Keratinocyte (primary cell): ENCODE data around the gene ATP11B. TPM values are rescaled to one million over a fixed set of nuclear protein-coding genes. Genes with fewer than 3 reads are reported as not detected.

ENCODE experiments used
- DNase-seq: peaks from one replicate; pipeline ENCODE4 v3.0.0-alpha.2; 2011; ENCODE audit warnings: low read depth, missing footprints, low spot score
- FAIRE-seq: peaks from 2 replicates; lab custom pipeline; 2011; peaks lifted over from hg19 to GRCh38; lab: Jason Lieb, UNC
- H2AFZ ChIP-seq: 2 replicates; pipeline ENCODE4 v1.6.0; 2012; ENCODE audit warnings: low read length, control low read depth, inconsistent platforms; ENCODE audit not compliant: control insufficient read depth
- H3K27ac ChIP-seq: 2 replicates; pipeline ENCODE4 v1.5.1; 2011; ENCODE audit warnings: low read length; ENCODE audit not compliant: control insufficient read depth, insufficient read depth
- H3K27me3 ChIP-seq: 3 replicates; pipeline ENCODE4 v1.6.0; 2011; ENCODE audit warnings: low read length; ENCODE audit not compliant: control insufficient read depth, insufficient read depth; ENCODE audit errors: extremely low read depth
- H3K36me3 ChIP-seq, 2 experiments: 2 replicates in 1 of 2; 3 replicates in 1 of 2; pipeline ENCODE4 v1.5.1; 2011; ENCODE audit warnings: low read length in 2 of 2, mild to moderate bottlenecking in 1 of 2; ENCODE audit not compliant: control insufficient read depth in 2 of 2, insufficient read depth in 2 of 2; ENCODE audit errors: extremely low read depth in 1 of 2
- H3K4me1 ChIP-seq: 3 replicates; pipeline ENCODE4 v1.5.1; 2011; ENCODE audit warnings: low read length; ENCODE audit not compliant: control insufficient read depth, insufficient read depth; ENCODE audit errors: extremely low read depth
- H3K4me2 ChIP-seq: 3 replicates; pipeline ENCODE4 v1.6.0; 2011; ENCODE audit warnings: low read depth, low read length; ENCODE audit not compliant: control insufficient read depth, insufficient read depth; ENCODE audit errors: extremely low read depth
- H3K4me3 ChIP-seq, 3 experiments: fragments of 200-600 bp in 1 of 3; sonication (generic) in 1 of 3; 2 replicates in 2 of 3; 3 replicates in 1 of 3; pipeline ENCODE4 v1.5.1; 2011 to 2016; ENCODE audit warnings: low read length in 3 of 3, mild to moderate bottlenecking in 3 of 3, control low read depth in 2 of 3, inconsistent platforms in 1 of 3, low read depth in 1 of 3, mixed read lengths in 1 of 3, mixed run types in 1 of 3, moderate library complexity in 1 of 3; ENCODE audit not compliant: control insufficient read depth in 2 of 3, insufficient read depth in 2 of 3; ENCODE audit errors: extremely low read depth in 1 of 3
- H3K79me2 ChIP-seq: 2 replicates; pipeline ENCODE4 v1.6.0; 2012; ENCODE audit warnings: low read length; ENCODE audit not compliant: control insufficient read depth, insufficient read depth
- H3K9ac ChIP-seq: 3 replicates; pipeline ENCODE4 v1.6.0; 2011; ENCODE audit warnings: low read length; ENCODE audit not compliant: control insufficient read depth, insufficient read depth; ENCODE audit errors: extremely low read depth
- H3K9me1 ChIP-seq: 3 replicates; pipeline ENCODE4 v1.6.0; 2011; ENCODE audit warnings: low read length; ENCODE audit not compliant: control insufficient read depth, insufficient read depth; ENCODE audit errors: extremely low read depth
- H3K9me3 ChIP-seq: 2 replicates; pipeline ENCODE4 v1.5.1; 2012; ENCODE audit warnings: low read depth, low read length; ENCODE audit not compliant: control insufficient read depth
- H4K20me1 ChIP-seq: 3 replicates; pipeline ENCODE4 v1.6.0; 2011; ENCODE audit warnings: low read length; ENCODE audit not compliant: control insufficient read depth, insufficient read depth; ENCODE audit errors: extremely low read depth
- CTCF ChIP-seq, 3 experiments: IDR thresholded peaks in 1 of 3; conservative IDR thresholded peaks in 1 of 3; optimal IDR thresholded peaks in 1 of 3; 2 replicates in 2 of 3; 3 replicates in 1 of 3; pipeline versions ENCODE3 to v1.5.1; 2011; ENCODE audit warnings: low read length in 3 of 3, mild to moderate bottlenecking in 3 of 3, moderate library complexity in 2 of 3, control low read depth in 1 of 3, inconsistent platforms in 1 of 3; ENCODE audit not compliant: insufficient read depth in 2 of 3; ENCODE audit errors: extremely low read depth in 1 of 3
- EZH2 ChIP-seq: IDR thresholded peaks from one replicate; pipeline ENCODE4 v1.6.1; 2012; ENCODE audit warnings: inconsistent platforms, mild to moderate bottlenecking, low read length, moderate library complexity
- dilution Hi-C: fragments of 300-500 bp; cut with MboI; formaldehyde crosslinking; loops from one replicate; pipeline ENCODE4 v1.7.0; 2020; ENCODE audit warnings: low sequenced_read_pairs; ENCODE audit not compliant: extremely low pct_ligation_motif_present
- polyA plus RNA-seq, 5 experiments: library from polyadenylated mRNA; depleted of rRNA in 3 of 5; stranded (reverse) in 3 of 5; stranded (forward) in 1 of 5; unstranded in 1 of 5; fragments of >200 nt; gene quantifications; 1 replicate in 1 of 5; 2 replicates in 3 of 5; 3 replicates in 1 of 5; pipeline versions ENCODE4 v1.2.1 to v1.2.3, GENCODE V29; 2011 to 2012; ENCODE audit warnings: missing spikeins in 2 of 5, low read depth in 1 of 5, low replicate concordance in 1 of 5

Gene ATP11B
- polyA plus RNA-seq, 1 donor (not counting 4 experiments of a cell fraction or from before 2014, with no cell fraction given), result 28.9 TPM

GRCh38 chr3:182896553-182896952 lies 103.2 kb downstream of the ATP11B start:
- H3K79me2 ChIP-seq, result no peaks in the 10 kb centered on the region
- no peak for TF ChIP-seq CTCF (optimal IDR thresholded peaks at IDR 0.05 in 1 of 3, IDR thresholded peaks at IDR 0.05 in 1 of 3, conservative IDR thresholded peaks at IDR 0.05 in 1 of 3; ENCODE audit: extremely low read depth in 1 of 3, insufficient read depth in 2 of 3, low read length in 3 of 3)
- no peak for TF ChIP-seq EZH2
- dilution Hi-C loops, result no loop called here
- peaks cover 7 to 9% of the 10 kb centered on the region in 2 experiments for H3K36me3 ChIP-seq
- FAIRE-seq, result no peak
- no peak overlapping the region for H3K4me2 ChIP-seq
- H4K20me1 ChIP-seq, result no peaks in the 10 kb centered on the region
- H2AFZ ChIP-seq, result no peak overlapping the region
- no peak overlapping the region for H3K27ac ChIP-seq
- H3K9me3 ChIP-seq, result no peaks in the 10 kb centered on the region
- H3K9me1 ChIP-seq, result peaks cover 2% of the 10 kb centered on the region
- no peak for DNase-seq
- H3K27me3 ChIP-seq, result no peaks in the 10 kb centered on the region
- H3K4me3 ChIP-seq, result no peak overlapping the region
- no peaks in the 10 kb centered on the region for H3K4me1 ChIP-seq
- no peak overlapping the region for H3K9ac ChIP-seq

- dilution Hi-C loops, result no loop called here
- H3K79me2 ChIP-seq, result no peaks in the 10 kb centered on the region
- peaks cover 9 to 12% of the 10 kb centered on the region in 2 experiments for H3K36me3 ChIP-seq
- H3K4me1 ChIP-seq, result no peaks in the 10 kb centered on the region
- FAIRE-seq (no peak), DNase-seq (no peak)
- no peaks in the 10 kb centered on the region for H3K9me1 ChIP-seq
- H3K9ac ChIP-seq, result no peak overlapping the region
- no peak for TF ChIP-seq CTCF (optimal IDR thresholded peaks at IDR 0.05 in 1 of 3, IDR thresholded peaks at IDR 0.05 in 1 of 3, conservative IDR thresholded peaks at IDR 0.05 in 1 of 3; ENCODE audit: extremely low read depth in 1 of 3, insufficient read depth in 2 of 3, low read length in 3 of 3)
- TF ChIP-seq EZH2, result no peak
- no peaks in the 10 kb centered on the region for H3K27me3 ChIP-seq
- H3K4me2 ChIP-seq, result no peak overlapping the region
- H3K27ac ChIP-seq, result no peak overlapping the region
- H2AFZ ChIP-seq, result no peak overlapping the region
- no peak overlapping the region for H3K4me3 ChIP-seq
- no peaks in the 10 kb centered on the region for H3K9me3 ChIP-seq
- no peaks in the 10 kb centered on the region for H4K20me1 ChIP-seq
Observed at GRCh38 chr3:182902236-182902635, 108.9 kb downstream of the ATP11B start.
